ENCODE data around the gene PPP5C.
"Not testable (repeated sequence)": the region's sequence is repeated elsewhere in the genome, so short reads cannot be mapped to it uniquely, and the experiment has no call there.

The PPP5C gene

DNA sequence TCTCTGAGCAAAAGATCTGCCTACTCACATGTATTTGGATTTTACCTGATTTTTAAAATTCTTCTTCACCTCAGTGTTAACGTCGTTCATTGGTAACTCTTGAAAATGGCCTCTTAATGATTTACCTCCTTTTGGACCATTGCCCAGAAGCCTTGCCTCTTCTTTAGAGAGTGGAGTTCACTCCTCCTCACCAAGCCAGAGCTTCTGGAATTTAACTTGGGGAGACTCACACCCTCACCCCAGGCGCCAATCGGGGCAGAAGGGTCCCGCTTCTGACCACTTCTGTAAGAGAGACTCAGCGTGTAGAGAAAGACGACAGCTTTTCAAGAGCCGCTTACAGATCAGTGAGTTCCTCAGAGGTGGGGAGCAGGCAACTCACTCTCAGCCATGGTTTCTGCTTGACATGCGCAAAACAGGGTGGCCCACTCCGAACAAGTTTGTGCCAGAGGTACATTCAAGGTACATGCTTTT is 79.2 kb downstream of the PPP5C start:
- TF ChIP-seq, protein P1, sequence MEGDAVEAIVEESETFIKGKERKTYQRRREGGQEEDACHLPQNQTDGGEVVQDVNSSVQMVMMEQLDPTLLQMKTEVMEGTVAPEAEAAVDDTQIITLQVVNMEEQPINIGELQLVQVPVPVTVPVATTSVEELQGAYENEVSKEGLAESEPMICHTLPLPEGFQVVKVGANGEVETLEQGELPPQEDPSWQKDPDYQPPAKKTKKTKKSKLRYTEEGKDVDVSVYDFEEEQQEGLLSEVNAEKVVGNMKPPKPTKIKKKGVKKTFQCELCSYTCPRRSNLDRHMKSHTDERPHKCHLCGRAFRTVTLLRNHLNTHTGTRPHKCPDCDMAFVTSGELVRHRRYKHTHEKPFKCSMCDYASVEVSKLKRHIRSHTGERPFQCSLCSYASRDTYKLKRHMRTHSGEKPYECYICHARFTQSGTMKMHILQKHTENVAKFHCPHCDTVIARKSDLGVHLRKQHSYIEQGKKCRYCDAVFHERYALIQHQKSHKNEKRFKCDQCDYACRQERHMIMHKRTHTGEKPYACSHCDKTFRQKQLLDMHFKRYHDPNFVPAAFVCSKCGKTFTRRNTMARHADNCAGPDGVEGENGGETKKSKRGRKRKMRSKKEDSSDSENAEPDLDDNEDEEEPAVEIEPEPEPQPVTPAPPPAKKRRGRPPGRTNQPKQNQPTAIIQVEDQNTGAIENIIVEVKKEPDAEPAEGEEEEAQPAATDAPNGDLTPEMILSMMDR (IDR thresholded peaks at IDR 0.05): no peak
- no peak for TF ChIP-seq ZFX (IDR thresholded peaks at IDR 0.05; ENCODE audit: borderline replicate concordance)
- peak overlapping the region; percentile 54 for H3K27ac ChIP-seq

DNA sequence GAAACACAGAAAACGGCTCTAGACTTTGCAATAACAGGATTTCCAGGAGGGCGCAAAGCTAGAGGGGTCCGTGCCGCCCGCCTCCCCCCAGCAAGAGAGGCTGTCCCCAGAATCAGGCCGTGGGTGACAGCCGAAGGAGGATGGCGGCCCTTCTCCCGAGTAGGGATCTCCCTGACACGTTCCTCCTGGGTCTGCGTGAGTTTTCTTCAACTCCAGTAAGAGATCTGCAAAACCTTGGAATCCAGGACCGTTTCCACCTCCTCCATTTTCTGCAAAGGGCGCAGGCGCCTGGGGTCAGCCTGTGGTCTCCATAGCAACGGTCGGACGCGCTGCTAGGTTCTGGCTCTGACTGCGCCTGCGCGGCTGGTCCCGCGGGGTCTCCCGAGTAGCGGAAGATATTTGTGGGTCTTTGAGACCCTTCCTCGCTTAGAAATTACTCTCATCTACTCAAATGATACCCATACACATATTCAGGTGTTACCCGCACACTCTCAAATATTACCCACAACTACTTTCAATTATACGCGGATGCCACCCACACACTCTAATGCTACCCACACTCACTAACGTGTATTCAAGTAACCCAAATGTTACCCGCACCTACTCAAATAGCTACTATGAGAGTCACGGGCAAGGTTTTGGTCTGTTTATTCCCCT is 79.7 kb downstream of the PPP5C start:
- peak overlapping the region; percentile 54 for H3K27ac ChIP-seq
- no peak for TF ChIP-seq ZFX (IDR thresholded peaks at IDR 0.05; ENCODE audit: borderline replicate concordance)
- TF ChIP-seq, protein P1 (IDR thresholded peaks at IDR 0.05): no peak

DNA sequence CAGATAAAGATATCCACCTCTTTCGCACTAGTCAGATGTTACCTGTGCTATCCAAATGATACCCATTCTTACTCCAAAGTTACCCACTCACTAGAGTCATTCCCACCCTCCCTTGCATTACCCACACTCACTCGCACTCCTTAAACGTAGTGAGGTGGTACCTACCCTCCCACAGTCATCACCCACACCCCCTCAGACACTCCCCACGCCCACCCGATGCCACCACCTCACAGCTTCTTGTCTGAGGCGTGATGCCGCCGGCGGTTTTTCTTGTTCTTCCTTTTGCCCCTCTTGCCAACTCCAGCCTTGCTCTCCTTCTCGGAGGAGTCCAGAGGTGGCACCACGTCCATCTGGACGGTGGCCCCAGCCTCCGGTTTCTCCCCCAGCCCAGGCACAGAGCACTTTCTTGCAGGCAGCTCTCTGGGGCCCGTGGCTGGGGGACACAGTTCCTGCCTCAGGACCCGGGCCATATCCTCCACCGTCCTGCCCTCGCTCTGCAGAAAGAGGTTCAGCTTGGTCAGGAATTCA is 80.7 kb downstream of the PPP5C start:
- no peak for TF ChIP-seq ZFX (IDR thresholded peaks at IDR 0.05; ENCODE audit: borderline replicate concordance)
- TF ChIP-seq, protein P1 (IDR thresholded peaks at IDR 0.05): no peak
- H3K27ac ChIP-seq: no peak overlapping the region

GRCh38 chr19:46428239-46429135 is 81.6 kb downstream of the PPP5C start, which contains the start of gene PNMA8C:
TSS of gene PNMA8C (minus strand) at chr19:46428936. CDS start at chr19:46428359, 577 bp downstream.
- TF ChIP-seq, protein P1 (IDR thresholded peaks at IDR 0.05): no peak
- TF ChIP-seq ZFX (IDR thresholded peaks at IDR 0.05; ENCODE audit: borderline replicate concordance): no peak
- H3K27ac ChIP-seq: no peak within 1 kb of the TSS

DNA sequence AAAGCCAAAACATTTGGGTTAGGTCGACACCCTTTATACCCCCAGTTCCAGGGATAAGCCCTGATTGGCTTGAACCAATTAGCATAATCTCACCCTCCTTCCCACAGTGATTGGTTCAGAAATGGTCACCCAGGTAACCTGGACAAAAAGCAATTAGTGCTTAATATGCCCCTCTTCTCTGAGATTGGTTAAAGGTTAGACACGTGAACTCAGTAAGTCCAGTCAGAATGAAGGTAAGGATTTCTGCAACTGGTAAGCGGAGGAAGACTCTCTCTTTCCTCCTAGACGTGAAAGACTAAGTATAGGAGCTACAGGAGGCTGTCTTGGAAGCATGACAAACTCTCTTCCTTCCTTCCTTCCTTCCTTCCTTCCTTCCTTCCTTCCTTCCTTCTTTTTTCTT is 83.1 kb downstream of the PPP5C start:
- TF ChIP-seq, protein P1 (IDR thresholded peaks at IDR 0.05): no peak
- TF ChIP-seq ZFX (IDR thresholded peaks at IDR 0.05; ENCODE audit: borderline replicate concordance): no peak
- H3K27ac ChIP-seq: no peak overlapping the region

DNA sequence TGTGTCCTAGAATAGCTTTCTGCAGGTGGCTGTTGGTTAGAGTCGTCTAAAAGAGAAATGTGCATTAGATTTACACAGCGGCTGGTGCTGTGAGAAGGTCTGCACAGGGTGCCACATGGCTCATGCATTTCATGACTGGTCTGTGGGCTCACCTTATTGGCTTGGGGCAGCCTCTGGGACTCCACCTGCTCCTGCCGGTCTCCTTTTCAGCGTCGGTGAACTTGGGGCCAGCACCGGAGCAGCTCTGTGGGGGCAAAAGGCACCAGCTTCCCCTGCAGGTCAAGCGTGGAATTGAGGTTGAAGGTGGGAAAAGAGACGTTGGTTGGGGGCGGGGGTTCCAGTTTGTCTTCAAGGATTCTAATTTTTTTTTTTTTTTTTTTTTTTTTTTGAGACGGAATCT is 84.9 kb downstream of the PPP5C start:
- H3K27ac ChIP-seq: no peak overlapping the region
- TF ChIP-seq, protein P1 (IDR thresholded peaks at IDR 0.05): peak; percentile 15; the same call in 1 of the 2 replicates
- no peak for TF ChIP-seq ZFX (IDR thresholded peaks at IDR 0.05; ENCODE audit: borderline replicate concordance)

GRCh38 chr19:46433470-46433869 is 86.6 kb downstream of the PPP5C start:
- not testable (repeated sequence) for H3K27ac ChIP-seq
